ENCODE results near the gene PLCB3.
A peak's percentile ranks its signal among the peaks of the same experiment; 100 is the strongest.

PLCB3 gene

GRCh38 chr11:64247729-64248531, 3.4 kb upstream of the PLCB3 start:
- Mint-ChIP-seq H3K4me1 (peaks cover 35% of the 10 kb centered on the region), H3K36me3 (ENCODE audit: low read depth) (peaks cover 10% of the 10 kb centered on the region), H3K27me3 (no peaks in the 10 kb centered on the region), H3K27ac (peak overlapping the region; percentile 71), H3K9me3 (no peaks in the 10 kb centered on the region), H3K4me3 (peak overlapping the region; percentile 83)
- DNase-seq = no peak
- no peak for ATAC-seq

- H3K4me3 Mint-ChIP-seq = no peak overlapping the region
- no peaks in the 10 kb centered on the region for H3K27me3 Mint-ChIP-seq
- DNase-seq (no peak), ATAC-seq (no peak)
- H3K4me1 Mint-ChIP-seq = peaks cover 29% of the 10 kb centered on the region
- no peak overlapping the region for H3K27ac Mint-ChIP-seq
- peaks cover 5% of the 10 kb centered on the region for H3K36me3 Mint-ChIP-seq (ENCODE audit: low read depth)
- no peaks in the 10 kb centered on the region for H3K9me3 Mint-ChIP-seq
These were observed 2.8 kb upstream of the PLCB3 start for GRCh38 chr11:64248578-64248977.

DNA sequence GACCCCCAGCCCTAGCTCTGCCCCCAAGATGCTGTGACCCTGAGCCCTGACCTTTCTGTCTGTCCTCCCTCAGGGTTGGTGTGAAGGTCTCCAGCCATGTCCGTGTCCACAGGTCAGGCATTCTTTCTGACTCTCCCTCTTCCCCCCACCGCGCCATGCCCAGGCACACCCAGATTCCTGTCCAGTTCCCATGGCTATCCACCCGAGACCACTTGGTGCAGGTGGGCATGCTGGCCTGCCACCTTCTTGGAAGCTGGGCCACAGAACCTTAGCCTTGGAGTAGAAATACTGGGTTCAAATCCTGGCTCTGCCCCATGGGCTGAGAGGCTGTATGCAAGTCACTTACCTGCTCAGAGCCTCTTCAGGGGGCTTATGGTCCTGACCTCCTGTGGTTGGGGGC, 2.3 kb upstream of the PLCB3 start:
- Mint-ChIP-seq H3K9me3 (no peaks in the 10 kb centered on the region), H3K36me3 (ENCODE audit: low read depth) (peaks cover 1% of the 10 kb centered on the region), H3K27ac (no peak overlapping the region), H3K27me3 (no peaks in the 10 kb centered on the region), H3K4me1 (peaks cover 25% of the 10 kb centered on the region), H3K4me3 (no peak overlapping the region)
- DNase-seq (no peak), ATAC-seq (no peak)

GRCh38 chr11:64249563-64250414, 1.5 kb upstream of the PLCB3 start:
- ATAC-seq (no peak), DNase-seq (no peak)
- Mint-ChIP-seq H3K27ac (no peak overlapping the region), H3K36me3 (ENCODE audit: low read depth) (peaks cover 1% of the 10 kb centered on the region), H3K4me3 (no peak overlapping the region), H3K4me1 (peaks cover 22% of the 10 kb centered on the region), H3K27me3 (no peaks in the 10 kb centered on the region), H3K9me3 (no peaks in the 10 kb centered on the region)

DNA sequence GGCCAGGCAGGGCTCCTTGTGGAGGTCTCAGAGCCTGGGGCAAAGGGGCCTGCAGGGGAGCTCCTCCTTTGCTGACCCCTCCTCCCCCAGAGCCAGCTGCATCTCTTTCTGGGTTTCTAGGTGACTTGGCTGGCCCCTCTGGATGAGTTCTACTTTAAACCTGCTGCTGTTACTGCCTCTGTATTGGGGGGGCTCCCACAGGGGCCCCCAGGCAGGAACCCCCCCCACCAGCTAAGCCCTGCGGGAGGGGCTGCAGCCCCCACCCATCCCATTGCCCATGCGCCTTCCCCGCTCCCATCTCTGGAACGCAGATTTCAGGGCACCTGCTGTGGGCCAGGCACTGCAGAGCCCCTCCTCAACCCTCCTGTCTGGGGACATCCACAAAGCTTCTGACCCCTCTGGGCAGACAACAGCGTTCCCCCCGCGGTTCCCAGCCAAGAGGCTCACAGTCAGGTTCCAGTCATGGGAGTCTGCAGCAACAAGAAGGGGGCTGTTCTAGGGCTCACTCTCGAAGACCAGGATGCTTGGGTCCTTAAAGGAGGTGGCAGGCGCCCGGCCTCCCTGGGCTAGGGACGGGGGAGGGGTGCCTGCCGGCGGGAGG, 815 bp upstream of the PLCB3 start:
- no peak for DNase-seq
- Mint-ChIP-seq H3K27ac (no peak overlapping the region), H3K9me3 (no peaks in the 10 kb centered on the region), H3K4me3 (no peak overlapping the region), H3K27me3 (no peaks in the 10 kb centered on the region), H3K36me3 (ENCODE audit: low read depth) (peaks cover 1% of the 10 kb centered on the region), H3K4me1 (peaks cover 22% of the 10 kb centered on the region)
- peak; percentile 2 for ATAC-seq

GRCh38 chr11:64251753-64252002, 348 bp downstream of the PLCB3 start:
- DNase-seq (no peak), ATAC-seq (no peak)
- H3K36me3 Mint-ChIP-seq (ENCODE audit: low read depth) = no peaks in the 10 kb centered on the region
- H3K27me3 Mint-ChIP-seq = no peaks in the 10 kb centered on the region
- H3K4me3 Mint-ChIP-seq = peak overlapping the region; percentile 84
- H3K27ac Mint-ChIP-seq = no peak overlapping the region
- H3K9me3 Mint-ChIP-seq = no peaks in the 10 kb centered on the region
- peaks cover 22% of the 10 kb centered on the region for H3K4me1 Mint-ChIP-seq

DNA sequence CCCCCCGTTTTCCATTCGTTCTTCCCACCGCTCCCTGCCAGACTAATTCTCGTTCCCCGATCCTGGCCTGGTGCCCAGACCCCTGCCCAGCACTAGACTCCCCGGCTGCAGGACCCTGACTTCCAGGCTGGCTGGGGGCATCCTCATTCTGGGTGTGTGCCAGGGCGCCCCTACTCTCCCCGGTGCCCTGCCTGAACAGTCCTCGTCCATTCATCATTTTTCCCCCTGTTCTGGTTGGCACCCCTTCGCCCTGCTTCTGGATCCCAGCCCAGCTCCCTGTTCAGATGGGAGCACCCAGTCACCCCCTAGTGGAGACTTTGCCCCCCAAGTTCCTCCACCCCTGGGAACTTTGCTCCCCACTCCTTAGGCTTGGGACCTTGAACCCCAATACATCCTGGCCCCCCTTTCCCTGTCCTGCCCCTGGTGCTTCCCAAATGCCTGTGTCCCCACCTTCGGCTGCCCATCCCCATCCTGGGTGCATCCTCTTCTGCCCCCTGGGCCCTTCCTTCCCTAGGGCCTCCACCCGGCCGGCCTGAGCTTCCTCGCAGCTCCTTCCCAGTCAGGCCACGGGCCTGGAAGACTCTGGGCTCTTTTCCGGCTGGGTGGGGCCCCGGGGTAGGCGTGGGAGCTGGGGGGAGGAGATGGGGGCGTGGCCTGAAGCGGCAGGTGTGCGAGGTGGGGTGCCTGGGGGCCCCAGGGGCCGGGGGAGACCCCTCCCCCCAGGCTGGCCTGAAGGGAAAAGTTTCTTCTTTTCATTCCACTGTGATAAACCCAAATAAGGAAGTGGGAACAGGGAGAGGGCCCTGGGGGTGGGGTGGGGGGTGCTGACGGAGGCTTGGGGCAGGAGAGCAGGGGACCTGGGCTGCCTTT, 908 bp downstream of the PLCB3 start:
- Mint-ChIP-seq H3K36me3 (ENCODE audit: low read depth) (no peaks in the 10 kb centered on the region), H3K4me1 (peaks cover 18% of the 10 kb centered on the region), H3K27ac (no peak overlapping the region), H3K9me3 (no peaks in the 10 kb centered on the region), H3K27me3 (no peaks in the 10 kb centered on the region), H3K4me3 (peak overlapping the region; percentile 84)
- ATAC-seq (no peak), DNase-seq (no peak)

- Mint-ChIP-seq H3K9me3 (no peaks in the 10 kb centered on the region), H3K4me1 (peaks cover 15% of the 10 kb centered on the region), H3K4me3 (no peak overlapping the region), H3K36me3 (ENCODE audit: low read depth) (no peaks in the 10 kb centered on the region), H3K27ac (no peak overlapping the region), H3K27me3 (no peaks in the 10 kb centered on the region)
- DNase-seq (no peak), ATAC-seq (no peak)
These were observed 1.7 kb downstream of the PLCB3 start for GRCh38 chr11:64253043-64253442.

GRCh38 chr11:64253481-64253880, 2.2 kb downstream of the PLCB3 start:
- H3K27ac Mint-ChIP-seq = no peak overlapping the region
- no peaks in the 10 kb centered on the region for H3K9me3 Mint-ChIP-seq
- no peak overlapping the region for H3K4me3 Mint-ChIP-seq
- H3K4me1 Mint-ChIP-seq = peaks cover 14% of the 10 kb centered on the region
- H3K36me3 Mint-ChIP-seq (ENCODE audit: low read depth) = no peaks in the 10 kb centered on the region
- ATAC-seq (no peak), DNase-seq (no peak)
- H3K27me3 Mint-ChIP-seq = no peaks in the 10 kb centered on the region

DNA sequence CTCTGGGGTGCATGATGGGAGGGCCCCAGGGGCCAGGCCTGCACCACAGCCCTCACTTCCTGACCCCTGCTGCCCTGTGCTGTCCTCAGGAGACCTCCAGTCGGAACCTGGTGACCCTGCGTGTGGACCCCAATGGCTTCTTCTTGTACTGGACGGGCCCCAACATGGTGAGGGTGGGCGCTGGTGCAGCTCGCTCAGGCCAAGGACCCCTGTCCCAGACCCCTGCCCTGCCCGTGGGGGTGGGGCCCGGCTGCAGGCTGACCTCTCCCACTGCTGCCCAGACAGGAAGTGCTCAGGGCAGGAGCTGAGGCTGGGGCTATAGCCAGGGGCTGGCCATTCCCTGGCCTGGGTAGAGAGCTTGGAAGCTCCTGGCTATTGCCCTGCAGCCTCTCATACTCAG, 3.0 kb downstream of the PLCB3 start:
- no peak for ATAC-seq
- no peaks in the 10 kb centered on the region for H3K27me3 Mint-ChIP-seq
- H3K27ac Mint-ChIP-seq = no peak overlapping the region

GRCh38 chr11:64255135-64256128, 4.1 kb downstream of the PLCB3 start:
- no peak overlapping the region for H3K27ac Mint-ChIP-seq
- no peaks in the 10 kb centered on the region for H3K9me3 Mint-ChIP-seq
- ATAC-seq = no peak
- no peak overlapping the region for H3K4me3 Mint-ChIP-seq
- peaks cover 21% of the 10 kb centered on the region for H3K4me1 Mint-ChIP-seq
- H3K27me3 Mint-ChIP-seq = no peaks in the 10 kb centered on the region
- H3K36me3 Mint-ChIP-seq (ENCODE audit: low read depth) = peaks cover 3% of the 10 kb centered on the region
- no peak for DNase-seq

More for the DNA sequence above, 3.0 kb downstream of the PLCB3 start:
- no peaks in the 10 kb centered on the region for H3K9me3 Mint-ChIP-seq
- DNase-seq = no peak
- H3K4me3 Mint-ChIP-seq = no peak overlapping the region
- no peaks in the 10 kb centered on the region for H3K36me3 Mint-ChIP-seq (ENCODE audit: low read depth)
- peaks cover 14% of the 10 kb centered on the region for H3K4me1 Mint-ChIP-seq

- no peak for DNase-seq
- H3K27me3 Mint-ChIP-seq = no peaks in the 10 kb centered on the region
- ATAC-seq = no peak
- no peak overlapping the region for H3K27ac Mint-ChIP-seq
- no peaks in the 10 kb centered on the region for H3K9me3 Mint-ChIP-seq
- H3K36me3 Mint-ChIP-seq (ENCODE audit: low read depth) = peaks cover 3% of the 10 kb centered on the region
- peaks cover 17% of the 10 kb centered on the region for H3K4me1 Mint-ChIP-seq
- no peak overlapping the region for H3K4me3 Mint-ChIP-seq
These were observed 5.0 kb downstream of the PLCB3 start for GRCh38 chr11:64256300-64256699.

DNA sequence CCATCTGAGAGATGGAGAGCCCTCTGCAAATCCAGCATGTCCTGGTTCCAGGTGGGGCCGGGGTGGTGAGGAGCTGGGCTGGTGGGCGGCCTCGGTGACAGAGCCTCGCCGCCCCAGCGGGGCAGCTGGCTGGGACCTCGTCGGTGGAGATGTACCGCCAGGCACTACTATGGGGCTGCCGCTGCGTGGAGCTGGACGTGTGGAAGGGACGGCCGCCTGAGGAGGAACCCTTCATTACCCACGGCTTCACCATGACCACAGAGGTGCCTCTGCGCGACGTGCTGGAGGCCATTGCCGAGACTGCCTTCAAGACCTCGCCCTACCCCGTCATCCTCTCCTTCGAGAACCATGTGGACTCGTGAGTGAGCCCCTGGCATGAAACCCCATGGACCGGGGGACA, 7.0 kb downstream of the PLCB3 start:
- H3K27me3 Mint-ChIP-seq = no peaks in the 10 kb centered on the region
- H3K36me3 Mint-ChIP-seq (ENCODE audit: low read depth) = peaks cover 3% of the 10 kb centered on the region
- DNase-seq (no peak), ATAC-seq (no peak)
- no peaks in the 10 kb centered on the region for H3K9me3 Mint-ChIP-seq
- peaks cover 11% of the 10 kb centered on the region for H3K4me1 Mint-ChIP-seq
- H3K4me3 Mint-ChIP-seq = no peak overlapping the region
- no peak overlapping the region for H3K27ac Mint-ChIP-seq

Data from activated naive CD8-positive, alpha-beta T cell treated with anti-CD3 and anti-CD28 coated beads, Interleukin-2, amount 50 U/mL, for 24 hours (primary cell).